Chondrocyte (in vitro differentiated cells): ENCODE data around the gene SPTLC1. TPM values are rescaled to one million over a fixed set of nuclear protein-coding genes. Genes with fewer than 3 reads are reported as not detected.

ENCODE experiments used
- DNase-seq: peaks from one replicate; pipeline ENCODE4 v3.0.0; 2021; ENCODE audit warnings: mixed read lengths, low spot score
- H3K27ac Mint-ChIP-seq: one replicate; pipeline ENCODE4 v1.8.0; 2021; ENCODE audit warnings: mild to moderate bottlenecking, moderate library complexity, mixed read lengths; ENCODE audit not compliant: unreplicated experiment
- H3K27me3 Mint-ChIP-seq: 2 replicates; pipeline ENCODE4 v1.8.0; 2021; ENCODE audit warnings: low read depth, mixed read lengths
- H3K36me3 Mint-ChIP-seq: 2 replicates; pipeline ENCODE4 v1.8.0; 2021; ENCODE audit warnings: low read depth, mixed read lengths
- H3K4me1 Mint-ChIP-seq: 2 replicates; pipeline ENCODE4 v1.8.0; 2021; ENCODE audit warnings: low read depth, mild to moderate bottlenecking, mixed read lengths
- H3K4me3 Mint-ChIP-seq: one replicate; pipeline ENCODE4 v1.8.0; 2021; ENCODE audit warnings: mild to moderate bottlenecking, moderate library complexity, mixed read lengths; ENCODE audit not compliant: unreplicated experiment
- H3K9me3 Mint-ChIP-seq: 2 replicates; pipeline ENCODE4 v1.8.0; 2021; ENCODE audit warnings: low read depth, mixed read lengths
- total RNA-seq: library from RNA; stranded (reverse); gene quantifications from 3 replicates; pipeline ENCODE4 v1.2.1, GENCODE V29; 2021
- TF ChIP-seq, protein P1 (sequence below): fragments of 200-600 bp; sonication (generic); IDR thresholded peaks from 2 replicates; pipeline ENCODE4 v1.5.0; 2021; ENCODE audit warnings: antibody characterized with exemption, mild to moderate bottlenecking, moderate library complexity

The SPTLC1 gene
- total RNA-seq, 1 donor from 2014 or later: 88.9 TPM

GRCh38 chr9:92132501-92132900 lies 17.3 kb upstream of the SPTLC1 start:
- no peak overlapping the region for H3K4me3 Mint-ChIP-seq
- TF ChIP-seq, protein P1, sequence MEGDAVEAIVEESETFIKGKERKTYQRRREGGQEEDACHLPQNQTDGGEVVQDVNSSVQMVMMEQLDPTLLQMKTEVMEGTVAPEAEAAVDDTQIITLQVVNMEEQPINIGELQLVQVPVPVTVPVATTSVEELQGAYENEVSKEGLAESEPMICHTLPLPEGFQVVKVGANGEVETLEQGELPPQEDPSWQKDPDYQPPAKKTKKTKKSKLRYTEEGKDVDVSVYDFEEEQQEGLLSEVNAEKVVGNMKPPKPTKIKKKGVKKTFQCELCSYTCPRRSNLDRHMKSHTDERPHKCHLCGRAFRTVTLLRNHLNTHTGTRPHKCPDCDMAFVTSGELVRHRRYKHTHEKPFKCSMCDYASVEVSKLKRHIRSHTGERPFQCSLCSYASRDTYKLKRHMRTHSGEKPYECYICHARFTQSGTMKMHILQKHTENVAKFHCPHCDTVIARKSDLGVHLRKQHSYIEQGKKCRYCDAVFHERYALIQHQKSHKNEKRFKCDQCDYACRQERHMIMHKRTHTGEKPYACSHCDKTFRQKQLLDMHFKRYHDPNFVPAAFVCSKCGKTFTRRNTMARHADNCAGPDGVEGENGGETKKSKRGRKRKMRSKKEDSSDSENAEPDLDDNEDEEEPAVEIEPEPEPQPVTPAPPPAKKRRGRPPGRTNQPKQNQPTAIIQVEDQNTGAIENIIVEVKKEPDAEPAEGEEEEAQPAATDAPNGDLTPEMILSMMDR: no peak
- H3K27me3 Mint-ChIP-seq: no peaks in the 10 kb centered on the region
- H3K9me3 Mint-ChIP-seq: peaks cover 8% of the 10 kb centered on the region
- H3K4me1 Mint-ChIP-seq: peaks cover 10% of the 10 kb centered on the region
- H3K27ac Mint-ChIP-seq: no peak overlapping the region
- no peaks in the 10 kb centered on the region for H3K36me3 Mint-ChIP-seq
- DNase-seq: no peak

DNA sequence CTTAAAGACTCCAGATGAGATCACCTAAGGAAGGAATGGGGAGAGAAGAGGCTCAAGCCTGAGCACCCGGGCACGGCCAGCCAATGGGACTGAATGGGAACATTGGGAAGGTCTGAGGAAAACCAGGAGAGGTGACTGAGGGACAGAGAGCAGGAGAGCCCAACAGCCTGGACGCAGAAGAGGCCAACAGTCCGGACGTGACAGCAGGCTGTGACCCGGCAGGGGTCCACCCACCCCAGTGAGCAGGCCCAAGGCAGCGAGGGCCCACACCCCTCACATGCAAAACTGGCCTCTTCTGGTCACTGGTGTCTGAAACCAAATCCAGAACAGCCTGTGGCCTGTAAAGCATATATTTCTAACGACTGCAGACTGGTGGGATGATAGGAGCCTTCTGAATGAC lies 7.6 kb upstream of the SPTLC1 start:
- Mint-ChIP-seq H3K4me3 (no peak overlapping the region), H3K36me3 (peaks cover 2% of the 10 kb centered on the region), H3K9me3 (peaks cover 5% of the 10 kb centered on the region), H3K27ac (no peak overlapping the region), H3K4me1 (no peaks in the 10 kb centered on the region), H3K27me3 (no peaks in the 10 kb centered on the region)
- DNase-seq: no peak
- TF ChIP-seq, protein P1: no peak

DNA sequence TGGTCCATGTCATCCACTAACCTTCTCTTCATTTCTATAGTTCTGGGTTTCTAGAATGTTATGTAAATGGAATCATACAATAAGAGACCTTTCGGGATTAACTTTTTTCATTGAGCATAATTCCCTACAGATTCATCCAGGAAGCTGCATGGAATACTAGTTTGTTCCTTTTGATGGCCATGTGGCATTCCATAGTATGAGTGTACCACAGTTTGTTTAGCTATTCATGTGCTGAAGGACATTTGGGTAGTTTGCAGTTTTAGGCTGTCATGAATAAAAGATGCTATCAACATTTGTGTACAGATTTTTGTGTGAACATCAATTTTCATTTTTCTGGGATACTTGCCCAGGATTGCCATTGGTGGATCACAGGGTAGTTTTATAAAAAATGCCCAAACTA lies 6.8 kb upstream of the SPTLC1 start:
- TF ChIP-seq, protein P1: no peak
- Mint-ChIP-seq H3K36me3 (peaks cover 2% of the 10 kb centered on the region), H3K27me3 (no peaks in the 10 kb centered on the region), H3K27ac (no peak overlapping the region), H3K4me1 (no peaks in the 10 kb centered on the region), H3K9me3 (peaks cover 5% of the 10 kb centered on the region), H3K4me3 (no peak overlapping the region)
- DNase-seq: no peak

DNA sequence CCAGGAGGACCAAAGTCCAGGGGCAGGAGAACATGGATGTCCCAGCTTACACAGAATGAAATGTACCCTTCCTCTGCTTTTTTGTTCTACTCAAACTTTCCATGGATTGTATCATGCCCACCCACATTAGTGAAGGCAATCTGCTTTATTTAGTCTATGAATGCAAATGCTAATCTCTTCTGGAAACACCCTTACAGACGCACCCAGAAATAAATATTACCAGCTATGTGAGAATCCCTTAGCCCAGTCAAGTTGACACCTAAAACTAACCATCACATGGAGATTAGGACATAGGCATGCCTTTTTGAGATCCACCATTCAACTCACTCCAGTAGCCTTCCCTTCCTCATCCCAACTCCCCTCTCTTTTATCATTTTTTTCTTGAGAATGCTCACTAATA lies 6.1 kb upstream of the SPTLC1 start:
- Mint-ChIP-seq H3K9me3 (peaks cover 5% of the 10 kb centered on the region), H3K4me3 (no peak overlapping the region), H3K4me1 (no peaks in the 10 kb centered on the region), H3K27ac (no peak overlapping the region), H3K36me3 (peaks cover 2% of the 10 kb centered on the region), H3K27me3 (no peaks in the 10 kb centered on the region)
- TF ChIP-seq, protein P1: no peak
- DNase-seq: no peak

DNA sequence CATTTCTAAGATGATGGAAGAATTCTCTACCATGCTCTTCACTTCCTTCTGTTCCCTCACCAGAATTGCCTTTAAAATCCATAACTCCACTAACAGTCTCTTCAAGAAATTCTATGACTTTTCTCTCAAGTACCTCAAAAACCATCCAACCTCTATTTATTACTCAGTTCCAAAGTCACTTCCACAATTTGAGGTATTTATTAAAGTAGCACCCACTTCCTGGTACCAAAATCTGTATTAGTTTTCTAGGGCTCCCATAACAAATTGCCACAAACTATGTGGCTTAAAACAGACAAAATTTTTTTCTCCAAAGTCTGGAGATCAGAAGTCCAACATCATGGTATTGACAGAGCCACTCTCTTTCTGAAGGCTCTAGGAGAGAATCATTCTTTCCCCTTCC lies 4.9 kb upstream of the SPTLC1 start:
- no peak overlapping the region for H3K4me3 Mint-ChIP-seq
- H3K9me3 Mint-ChIP-seq: peaks cover 5% of the 10 kb centered on the region
- H3K27me3 Mint-ChIP-seq: no peaks in the 10 kb centered on the region
- peaks cover 2% of the 10 kb centered on the region for H3K36me3 Mint-ChIP-seq
- H3K4me1 Mint-ChIP-seq: peaks cover 8% of the 10 kb centered on the region
- TF ChIP-seq, protein P1: no peak
- DNase-seq: no peak
- H3K27ac Mint-ChIP-seq: no peak overlapping the region
